Panc1 (cell line): Measurements from ENCODE around the gene ANO1.

Experiments used
- POLR2AphosphoS5 ChIP-seq: IDR thresholded peaks from 2 replicates; pipeline ENCODE4 v1.6.1; 2012; ENCODE audit warnings: mild to moderate bottlenecking, low read depth, low read length, moderate library complexity
- TF ChIP-seq, protein P1 (sequence below): fragments of 450-650 bp; IDR thresholded peaks from 2 replicates; pipeline ENCODE4 v1.5.1; 2017; ENCODE audit warnings: mild to moderate bottlenecking
- TF ChIP-seq, protein P2 (sequence below), 2 experiments: IDR thresholded peaks; 2 replicates each; pipeline ENCODE4 v1.6.1; 2011 to 2012; ENCODE audit warnings: low read depth in 2 of 2, control low read depth in 1 of 2, low read length in 1 of 2, mild to moderate bottlenecking in 1 of 2, moderate library complexity in 1 of 2; ENCODE audit not compliant: insufficient read depth in 1 of 2

DNA sequence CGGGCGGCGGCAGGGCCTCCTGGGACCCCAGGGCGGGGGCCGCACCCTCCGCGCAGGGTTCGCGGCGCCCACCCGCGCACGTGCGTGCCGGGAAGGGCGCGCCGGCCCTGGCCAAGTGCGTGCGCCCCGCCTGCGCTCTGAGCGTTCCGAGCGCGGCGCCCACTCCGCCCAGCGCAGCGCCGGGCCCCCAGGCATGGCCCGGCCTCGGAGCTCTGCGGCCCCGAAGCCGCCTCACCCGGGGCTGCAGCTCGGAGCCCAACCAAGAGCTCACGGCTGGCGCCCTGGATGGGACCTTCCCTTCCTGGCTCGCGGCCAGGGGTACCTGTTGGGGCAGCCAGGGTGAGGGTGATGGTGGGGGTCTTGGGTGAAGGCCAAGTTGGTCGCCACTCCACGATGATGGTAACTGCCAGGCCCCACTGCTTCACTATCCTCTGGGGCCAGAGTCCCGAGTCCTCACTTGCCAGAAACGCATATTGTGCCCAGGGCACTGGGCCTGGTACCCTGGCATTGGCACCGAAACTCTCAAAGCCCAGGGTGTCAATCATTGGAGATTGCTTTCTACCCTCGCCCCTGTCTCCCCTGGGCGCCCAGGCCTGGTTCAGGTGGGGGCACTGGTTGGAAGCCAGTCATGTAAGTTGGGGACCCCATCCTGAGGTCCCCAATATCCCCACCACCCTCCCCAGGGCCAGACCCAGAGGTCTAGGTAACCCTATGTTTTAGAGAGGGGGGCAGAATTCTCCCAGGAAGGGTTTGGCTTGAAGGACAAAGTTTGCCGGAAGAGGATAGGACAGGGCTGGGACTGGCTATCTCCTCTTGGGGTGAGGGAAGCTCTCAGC is 882 bp downstream of the ANO1 start:
- TF ChIP-seq, protein P1, sequence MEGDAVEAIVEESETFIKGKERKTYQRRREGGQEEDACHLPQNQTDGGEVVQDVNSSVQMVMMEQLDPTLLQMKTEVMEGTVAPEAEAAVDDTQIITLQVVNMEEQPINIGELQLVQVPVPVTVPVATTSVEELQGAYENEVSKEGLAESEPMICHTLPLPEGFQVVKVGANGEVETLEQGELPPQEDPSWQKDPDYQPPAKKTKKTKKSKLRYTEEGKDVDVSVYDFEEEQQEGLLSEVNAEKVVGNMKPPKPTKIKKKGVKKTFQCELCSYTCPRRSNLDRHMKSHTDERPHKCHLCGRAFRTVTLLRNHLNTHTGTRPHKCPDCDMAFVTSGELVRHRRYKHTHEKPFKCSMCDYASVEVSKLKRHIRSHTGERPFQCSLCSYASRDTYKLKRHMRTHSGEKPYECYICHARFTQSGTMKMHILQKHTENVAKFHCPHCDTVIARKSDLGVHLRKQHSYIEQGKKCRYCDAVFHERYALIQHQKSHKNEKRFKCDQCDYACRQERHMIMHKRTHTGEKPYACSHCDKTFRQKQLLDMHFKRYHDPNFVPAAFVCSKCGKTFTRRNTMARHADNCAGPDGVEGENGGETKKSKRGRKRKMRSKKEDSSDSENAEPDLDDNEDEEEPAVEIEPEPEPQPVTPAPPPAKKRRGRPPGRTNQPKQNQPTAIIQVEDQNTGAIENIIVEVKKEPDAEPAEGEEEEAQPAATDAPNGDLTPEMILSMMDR = no peak
- TF ChIP-seq, protein P2, sequence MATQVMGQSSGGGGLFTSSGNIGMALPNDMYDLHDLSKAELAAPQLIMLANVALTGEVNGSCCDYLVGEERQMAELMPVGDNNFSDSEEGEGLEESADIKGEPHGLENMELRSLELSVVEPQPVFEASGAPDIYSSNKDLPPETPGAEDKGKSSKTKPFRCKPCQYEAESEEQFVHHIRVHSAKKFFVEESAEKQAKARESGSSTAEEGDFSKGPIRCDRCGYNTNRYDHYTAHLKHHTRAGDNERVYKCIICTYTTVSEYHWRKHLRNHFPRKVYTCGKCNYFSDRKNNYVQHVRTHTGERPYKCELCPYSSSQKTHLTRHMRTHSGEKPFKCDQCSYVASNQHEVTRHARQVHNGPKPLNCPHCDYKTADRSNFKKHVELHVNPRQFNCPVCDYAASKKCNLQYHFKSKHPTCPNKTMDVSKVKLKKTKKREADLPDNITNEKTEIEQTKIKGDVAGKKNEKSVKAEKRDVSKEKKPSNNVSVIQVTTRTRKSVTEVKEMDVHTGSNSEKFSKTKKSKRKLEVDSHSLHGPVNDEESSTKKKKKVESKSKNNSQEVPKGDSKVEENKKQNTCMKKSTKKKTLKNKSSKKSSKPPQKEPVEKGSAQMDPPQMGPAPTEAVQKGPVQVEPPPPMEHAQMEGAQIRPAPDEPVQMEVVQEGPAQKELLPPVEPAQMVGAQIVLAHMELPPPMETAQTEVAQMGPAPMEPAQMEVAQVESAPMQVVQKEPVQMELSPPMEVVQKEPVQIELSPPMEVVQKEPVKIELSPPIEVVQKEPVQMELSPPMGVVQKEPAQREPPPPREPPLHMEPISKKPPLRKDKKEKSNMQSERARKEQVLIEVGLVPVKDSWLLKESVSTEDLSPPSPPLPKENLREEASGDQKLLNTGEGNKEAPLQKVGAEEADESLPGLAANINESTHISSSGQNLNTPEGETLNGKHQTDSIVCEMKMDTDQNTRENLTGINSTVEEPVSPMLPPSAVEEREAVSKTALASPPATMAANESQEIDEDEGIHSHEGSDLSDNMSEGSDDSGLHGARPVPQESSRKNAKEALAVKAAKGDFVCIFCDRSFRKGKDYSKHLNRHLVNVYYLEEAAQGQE (IDR thresholded peaks at IDR 0.05; ENCODE audit: insufficient read depth in 1 of 2, low read depth in 2 of 2, low read length in 1 of 2) = no peak
- no peak for TF ChIP-seq POLR2AphosphoS5
